Measurements from ENCODE around the gene ANKRD44. TPM values are rescaled to one million over a fixed set of nuclear protein-coding genes. Genes with fewer than 3 reads are reported as not detected.

The ANKRD44 gene
- total RNA-seq, 1 donor from 2014 or later: 12.0 TPM

- no peak for DNase-seq
- no peaks in the 10 kb centered on the region for H3K9me3 Mint-ChIP-seq (ENCODE audit: unreplicated experiment)
- H3K27me3 Mint-ChIP-seq (ENCODE audit: unreplicated experiment): no peaks in the 10 kb centered on the region
- peaks cover 19% of the 10 kb centered on the region for H3K4me1 Mint-ChIP-seq (ENCODE audit: low read depth, unreplicated experiment)
- H3K27ac Mint-ChIP-seq (ENCODE audit: unreplicated experiment): peak overlapping the region; percentile 81
- no peak overlapping the region for H3K4me3 Mint-ChIP-seq (ENCODE audit: unreplicated experiment)
- TF ChIP-seq, protein P1, sequence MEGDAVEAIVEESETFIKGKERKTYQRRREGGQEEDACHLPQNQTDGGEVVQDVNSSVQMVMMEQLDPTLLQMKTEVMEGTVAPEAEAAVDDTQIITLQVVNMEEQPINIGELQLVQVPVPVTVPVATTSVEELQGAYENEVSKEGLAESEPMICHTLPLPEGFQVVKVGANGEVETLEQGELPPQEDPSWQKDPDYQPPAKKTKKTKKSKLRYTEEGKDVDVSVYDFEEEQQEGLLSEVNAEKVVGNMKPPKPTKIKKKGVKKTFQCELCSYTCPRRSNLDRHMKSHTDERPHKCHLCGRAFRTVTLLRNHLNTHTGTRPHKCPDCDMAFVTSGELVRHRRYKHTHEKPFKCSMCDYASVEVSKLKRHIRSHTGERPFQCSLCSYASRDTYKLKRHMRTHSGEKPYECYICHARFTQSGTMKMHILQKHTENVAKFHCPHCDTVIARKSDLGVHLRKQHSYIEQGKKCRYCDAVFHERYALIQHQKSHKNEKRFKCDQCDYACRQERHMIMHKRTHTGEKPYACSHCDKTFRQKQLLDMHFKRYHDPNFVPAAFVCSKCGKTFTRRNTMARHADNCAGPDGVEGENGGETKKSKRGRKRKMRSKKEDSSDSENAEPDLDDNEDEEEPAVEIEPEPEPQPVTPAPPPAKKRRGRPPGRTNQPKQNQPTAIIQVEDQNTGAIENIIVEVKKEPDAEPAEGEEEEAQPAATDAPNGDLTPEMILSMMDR (IDR thresholded peaks at IDR 0.05; ENCODE audit: partially characterized antibody, unreplicated experiment): no peak
- H3K36me3 Mint-ChIP-seq (ENCODE audit: unreplicated experiment): no peaks in the 10 kb centered on the region
These were observed 344.9 kb downstream of the ANKRD44 start for GRCh38 chr2:196965651-196966050.

- no peak overlapping the region for H3K27ac Mint-ChIP-seq (ENCODE audit: unreplicated experiment)
- no peak for DNase-seq
- H3K4me3 Mint-ChIP-seq (ENCODE audit: unreplicated experiment): no peak overlapping the region
- TF ChIP-seq, protein P1 (IDR thresholded peaks at IDR 0.05; ENCODE audit: partially characterized antibody, unreplicated experiment): no peak
- H3K9me3 Mint-ChIP-seq (ENCODE audit: unreplicated experiment): no peaks in the 10 kb centered on the region
- peaks cover 1% of the 10 kb centered on the region for H3K27me3 Mint-ChIP-seq (ENCODE audit: unreplicated experiment)
- no peaks in the 10 kb centered on the region for H3K36me3 Mint-ChIP-seq (ENCODE audit: unreplicated experiment)
- H3K4me1 Mint-ChIP-seq (ENCODE audit: low read depth, unreplicated experiment): peaks cover 19% of the 10 kb centered on the region
These were observed 346.6 kb downstream of the ANKRD44 start for GRCh38 chr2:196963961-196964360.

- Mint-ChIP-seq H3K4me1 (ENCODE audit: low read depth, unreplicated experiment) (peaks cover 19% of the 10 kb centered on the region), H3K9me3 (ENCODE audit: unreplicated experiment) (no peaks in the 10 kb centered on the region), H3K27me3 (ENCODE audit: unreplicated experiment) (peaks cover 1% of the 10 kb centered on the region), H3K27ac (ENCODE audit: unreplicated experiment) (no peak overlapping the region), H3K36me3 (ENCODE audit: unreplicated experiment) (no peaks in the 10 kb centered on the region), H3K4me3 (ENCODE audit: unreplicated experiment) (no peak overlapping the region)
- TF ChIP-seq, protein P1 (IDR thresholded peaks at IDR 0.05; ENCODE audit: partially characterized antibody, unreplicated experiment): no peak
- DNase-seq: no peak
These were observed 347.5 kb downstream of the ANKRD44 start for GRCh38 chr2:196963043-196963442.

GRCh38 chr2:196962325-196962724, 348.3 kb downstream of the ANKRD44 start:
- TF ChIP-seq, protein P1 (IDR thresholded peaks at IDR 0.05; ENCODE audit: partially characterized antibody, unreplicated experiment): no peak

DNA sequence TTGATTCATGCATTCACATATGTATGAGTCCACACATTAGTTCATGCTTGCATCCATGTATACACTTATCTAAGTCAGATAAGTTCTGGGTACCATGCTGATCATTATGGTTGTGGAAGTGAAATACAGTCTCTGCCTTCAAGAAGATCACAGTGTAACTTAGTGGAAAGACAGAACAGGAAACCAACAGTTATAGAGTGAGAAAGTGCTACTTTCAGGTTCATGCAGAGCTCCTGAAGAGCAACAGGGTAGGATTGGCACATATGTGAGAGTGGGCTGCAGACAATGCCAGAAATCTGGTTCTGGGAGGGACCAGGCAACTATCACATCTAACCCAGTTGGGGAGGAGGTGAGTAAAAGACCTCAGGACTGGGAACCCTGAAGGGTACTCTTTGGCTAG, 348.7 kb downstream of the ANKRD44 start:
- TF ChIP-seq, protein P1 (IDR thresholded peaks at IDR 0.05; ENCODE audit: partially characterized antibody, unreplicated experiment): no peak
- H3K36me3 Mint-ChIP-seq (ENCODE audit: unreplicated experiment): no peaks in the 10 kb centered on the region
- no peak overlapping the region for H3K4me3 Mint-ChIP-seq (ENCODE audit: unreplicated experiment)
- no peak for DNase-seq
- peaks cover 11% of the 10 kb centered on the region for H3K4me1 Mint-ChIP-seq (ENCODE audit: low read depth, unreplicated experiment)
- no peak overlapping the region for H3K27ac Mint-ChIP-seq (ENCODE audit: unreplicated experiment)
- no peaks in the 10 kb centered on the region for H3K9me3 Mint-ChIP-seq (ENCODE audit: unreplicated experiment)
- H3K27me3 Mint-ChIP-seq (ENCODE audit: unreplicated experiment): peaks cover 1% of the 10 kb centered on the region

More at GRCh38 chr2:196962325-196962724, 348.3 kb downstream of the ANKRD44 start:
- DNase-seq: no peak
- peaks cover 1% of the 10 kb centered on the region for H3K27me3 Mint-ChIP-seq (ENCODE audit: unreplicated experiment)
- no peaks in the 10 kb centered on the region for H3K36me3 Mint-ChIP-seq (ENCODE audit: unreplicated experiment)
- H3K4me1 Mint-ChIP-seq (ENCODE audit: low read depth, unreplicated experiment): peaks cover 15% of the 10 kb centered on the region
- no peaks in the 10 kb centered on the region for H3K9me3 Mint-ChIP-seq (ENCODE audit: unreplicated experiment)
- no peak overlapping the region for H3K4me3 Mint-ChIP-seq (ENCODE audit: unreplicated experiment)
- H3K27ac Mint-ChIP-seq (ENCODE audit: unreplicated experiment): no peak overlapping the region
